CD4-positive, alpha-beta T cell (primary cell): Measurements from ENCODE around the gene COX4I2. TPM values are rescaled to one million over a fixed set of nuclear protein-coding genes. Genes with fewer than 3 reads are reported as not detected.
A peak's percentile ranks its signal among the peaks of the same experiment; 100 is the strongest.

Experiments used
- ATAC-seq: fragments of 200-7000 bp; cut with Tn5 transposase; one replicate; pipeline ENCODE4 v1.10.0; 2022; ENCODE audit warnings: mild to moderate bottlenecking; ENCODE audit not compliant: poor library complexity
- CTCF ChIA-PET: fragments of 350-600 bp; sonication (Branson Sonifier 250); formaldehyde crosslinking; loops from one replicate; lab custom pipeline; 2021; ENCODE audit warnings: antibody characterized with exemption, inconsistent platforms; lab: Charles Lee
- POLR2A ChIA-PET: fragments of 350-600 bp; sonication (Branson Sonifier 250); formaldehyde crosslinking; loops from one replicate; lab custom pipeline; 2021; ENCODE audit warnings: antibody characterized with exemption, inconsistent platforms; lab: Charles Lee
- DNase-seq, 14 experiments: peaks; one replicate each; pipeline ENCODE4 v3.0.0-alpha.2; 2013 to 2020; ENCODE audit warnings: mixed read lengths in 2 of 14
- H3K27ac ChIP-seq, 2 donors: one replicate each; pipeline versions ENCODE4 v1.5.1 to v1.7.0; 2013; ENCODE audit warnings: low read length in 2 of 2, low read depth in 1 of 2, mild to moderate bottlenecking in 1 of 2
- H3K27me3 ChIP-seq, 2 experiments: 1 replicate in 1 of 2; 2 replicates in 1 of 2; pipeline versions ENCODE4 v1.6.1 to v1.7.0; 2013; ENCODE audit warnings: low read length in 2 of 2, control low read depth in 1 of 2, mild to moderate bottlenecking in 1 of 2, moderate library complexity in 1 of 2; ENCODE audit not compliant: insufficient read depth in 2 of 2, control insufficient read depth in 1 of 2
- H3K36me3 ChIP-seq: one replicate; pipeline ENCODE4 v1.6.1; 2013; ENCODE audit warnings: low read length, control low read depth; ENCODE audit not compliant: insufficient read depth
- H3K4me1 ChIP-seq: one replicate; pipeline ENCODE4 v1.6.1; 2013; ENCODE audit warnings: low read length, control low read depth; ENCODE audit not compliant: insufficient read depth
- H3K4me3 ChIP-seq: one replicate; pipeline ENCODE4 v1.5.1; 2013; ENCODE audit warnings: mild to moderate bottlenecking, low read length, moderate library complexity
- H3K9me3 ChIP-seq, 2 experiments: 1 replicate in 1 of 2; 2 replicates in 1 of 2; pipeline versions ENCODE4 v1.6.1 to v1.7.0; 2013; ENCODE audit warnings: low read length in 2 of 2, mild to moderate bottlenecking in 2 of 2, control low read depth in 1 of 2, moderate library complexity in 1 of 2; ENCODE audit not compliant: control insufficient read depth in 1 of 2, insufficient read depth in 1 of 2
- H3K27ac Mint-ChIP-seq: one replicate; pipeline ENCODE4 v1.8.0; 2020; ENCODE audit warnings: mixed read lengths
- H3K27me3 Mint-ChIP-seq: one replicate; pipeline ENCODE4 v1.8.0; 2021; ENCODE audit warnings: mixed read lengths
- H3K36me3 Mint-ChIP-seq: one replicate; pipeline ENCODE4 v1.8.0; 2021; ENCODE audit warnings: low read depth, mixed read lengths
- H3K4me1 Mint-ChIP-seq: one replicate; pipeline ENCODE4 v1.8.0; 2021; ENCODE audit warnings: low read depth, mixed read lengths
- H3K4me3 Mint-ChIP-seq: one replicate; pipeline ENCODE4 v1.8.0; 2020; ENCODE audit warnings: mild to moderate bottlenecking, mixed read lengths
- H3K9me3 Mint-ChIP-seq: one replicate; pipeline ENCODE4 v1.8.0; 2020; ENCODE audit warnings: mixed read lengths
- CTCF ChIP-seq: fragments of 200-600 bp; IDR thresholded peaks from one replicate; pipeline ENCODE4 v1.8.0; 2022; ENCODE audit warnings: antibody characterized with exemption, mild to moderate bottlenecking
- intact Hi-C, 2 experiments: fragments of 100-400 bp; cut with DNase I in 1 of 2; cut with micrococcal nuclease in 1 of 2; formaldehyde crosslinking; loops; one replicate each; pipeline versions ENCODE4 v1.15.1 to v1.9.0; 2023 to 2025; cut with DNase I, micrococcal nuclease
- total RNA-seq, 174 experiments: library from RNA in 2 of 174; stranded (reverse) in 2 of 174; gene quantifications; one replicate each; pipeline ENCODE4 v1.2.3 and lab custom pipeline; 2021 to 2026

The COX4I2 gene
- total RNA-seq, 2 experiments from 2014 or later = not detected

GRCh38 chr20:31606804-31607639 lies 30.7 kb upstream of the COX4I2 start:
- peaks cover 33% of the 10 kb centered on the region for H3K4me1 ChIP-seq
- TF ChIP-seq CTCF = no peak
- intact Hi-C loops = loop anchor here in 1 of 2 experiments (5.0 kb wide), 1 partner anchor 115 kb away; the partner anchor contains the start of gene BCL2L1
- no peak for ATAC-seq
- peaks cover 25% of the 10 kb centered on the region for H3K4me1 Mint-ChIP-seq
- H3K27me3 ChIP-seq = peaks cover 41 to 43% of the 10 kb centered on the region in 2 experiments
- DNase-seq = no peak
- no peaks in the 10 kb centered on the region for H3K36me3 ChIP-seq
- no peak overlapping the region for H3K4me3 ChIP-seq
- ChIA-PET POLR2A (interaction anchor here (1.2 kb wide), 1 partner anchor 34 kb away, joined by 4 read pairs; no protein-coding TSS in a partner anchor), CTCF (interaction anchor here (1.1 to 8.9 kb wide), 3 partner anchors 37 to 117 kb away, joined by 3 to 347 read pairs (median 4); no protein-coding TSS in a partner anchor)
- H3K4me3 Mint-ChIP-seq = peak overlapping the region; percentile 94
- H3K36me3 Mint-ChIP-seq = peaks cover 5% of the 10 kb centered on the region
- H3K9me3 Mint-ChIP-seq = no peaks in the 10 kb centered on the region
- peaks cover 0 to 11% of the 10 kb centered on the region in 2 experiments for H3K9me3 ChIP-seq
- H3K27ac ChIP-seq = no peak overlapping the region
- H3K27ac Mint-ChIP-seq = no peak overlapping the region
- peaks cover 69% of the 10 kb centered on the region for H3K27me3 Mint-ChIP-seq

- no peaks in the 10 kb centered on the region for H3K36me3 ChIP-seq
- CTCF ChIA-PET = interaction anchor here (1.1 to 8.9 kb wide), 3 partner anchors 37 to 116 kb away, joined by 3 to 347 read pairs (median 4); no protein-coding TSS in a partner anchor
- Mint-ChIP-seq H3K36me3 (peaks cover 5% of the 10 kb centered on the region), H3K27ac (no peak overlapping the region), H3K4me1 (peaks cover 23% of the 10 kb centered on the region), H3K9me3 (no peaks in the 10 kb centered on the region), H3K4me3 (peak overlapping the region; percentile 51), H3K27me3 (peaks cover 64% of the 10 kb centered on the region)
- ATAC-seq = no peak
- TF ChIP-seq CTCF = no peak
- intact Hi-C loops = loop anchor here in 1 of 2 experiments (5.0 kb wide), 1 partner anchor 115 kb away; the partner anchor contains the start of gene BCL2L1
- peaks cover 35% of the 10 kb centered on the region for H3K4me1 ChIP-seq
- peaks cover 0 to 11% of the 10 kb centered on the region in 2 experiments for H3K9me3 ChIP-seq
- H3K4me3 ChIP-seq = no peak overlapping the region
- DNase-seq = no peak
- POLR2A ChIA-PET = interaction anchor here (1.2 kb wide), 1 partner anchor 35 kb away, joined by 4 read pairs; no protein-coding TSS in a partner anchor
- H3K27ac ChIP-seq = no peak overlapping the region
- peaks cover 41 to 43% of the 10 kb centered on the region in 2 experiments for H3K27me3 ChIP-seq
Measured at GRCh38 chr20:31607640-31608250, 30.0 kb upstream of the COX4I2 start.

- H3K27me3 ChIP-seq = peaks cover 41 to 43% of the 10 kb centered on the region in 2 experiments
- no peak overlapping the region for H3K27ac Mint-ChIP-seq
- CTCF ChIA-PET = interaction anchor here (8.9 kb wide), 1 partner anchor 38 kb away, joined by 347 read pairs; no protein-coding TSS in a partner anchor
Measured at GRCh38 chr20:31608251-31608945, 29.3 kb upstream of the COX4I2 start.

More at GRCh38 chr20:31608251-31608945, 29.3 kb upstream of the COX4I2 start:
- Mint-ChIP-seq H3K4me3 (no peak overlapping the region), H3K27me3 (peaks cover 65% of the 10 kb centered on the region), H3K36me3 (peaks cover 5% of the 10 kb centered on the region), H3K4me1 (peaks cover 19% of the 10 kb centered on the region), H3K9me3 (no peaks in the 10 kb centered on the region)
- POLR2A ChIA-PET = interaction anchor here (1.0 kb wide), 1 partner anchor 36 kb away, joined by 6 read pairs; no protein-coding TSS in a partner anchor
- TF ChIP-seq CTCF = no peak
- Histone ChIP-seq H3K27ac (no peak overlapping the region), H3K36me3 (no peaks in the 10 kb centered on the region), H3K4me1 (peaks cover 29% of the 10 kb centered on the region), H3K4me3 (no peak overlapping the region), H3K9me3 (peaks cover 0 to 11% of the 10 kb centered on the region in 2 experiments)
- intact Hi-C loops = loop anchor here in 1 of 2 experiments (5.0 kb wide), 1 partner anchor 114 kb away; the partner anchor contains the start of gene BCL2L1
- ATAC-seq (no peak), DNase-seq (no peak)
